HG02610 (cell line): ENCODE data around the gene H1-8.

Source experiments
- ATAC-seq: cut with Tn5 transposase; IDR thresholded peaks from one replicate; pipeline ENCODE4 v1.9.1; 2021; ENCODE audit warnings: mild to moderate bottlenecking, moderate library complexity; ENCODE audit not compliant: unreplicated experiment

Gene H1-8

GRCh38 chr3:129555153-129555550 lies 12.2 kb downstream of the H1-8 start:
- no peak for ATAC-seq

- no peak for ATAC-seq
These were observed 12.8 kb downstream of the H1-8 start for GRCh38 chr3:129555616-129556357.

GRCh38 chr3:129556358-129556695 lies 13.4 kb downstream of the H1-8 start:
- no peak for ATAC-seq

GRCh38 chr3:129556890-129557547 lies 14.0 kb downstream of the H1-8 start:
- no peak for ATAC-seq

GRCh38 chr3:129557548-129557894 lies 14.5 kb downstream of the H1-8 start:
- no peak for ATAC-seq

- ATAC-seq = no peak
These were observed 15.3 kb downstream of the H1-8 start for GRCh38 chr3:129558081-129558771.

- no peak for ATAC-seq
These were observed 16.0 kb downstream of the H1-8 start for GRCh38 chr3:129558772-129559564.

- no peak for ATAC-seq
These were observed 16.6 kb downstream of the H1-8 start for GRCh38 chr3:129559565-129560079.

- no peak for ATAC-seq
These were observed 17.4 kb downstream of the H1-8 start for GRCh38 chr3:129560269-129560787.

GRCh38 chr3:129560911-129561594 lies 18.1 kb downstream of the H1-8 start:
- no peak for ATAC-seq

GRCh38 chr3:129561619-129562248 lies 18.8 kb downstream of the H1-8 start:
- ATAC-seq = no peak

GRCh38 chr3:129562803-129563202 lies 19.8 kb downstream of the H1-8 start:
- no peak for ATAC-seq

GRCh38 chr3:129563332-129563731 lies 20.4 kb downstream of the H1-8 start:
- no peak for ATAC-seq

GRCh38 chr3:129563850-129564535 lies 21.0 kb downstream of the H1-8 start:
- no peak for ATAC-seq

- no peak for ATAC-seq
These were observed 22.1 kb downstream of the H1-8 start for GRCh38 chr3:129564981-129565644.

- ATAC-seq = no peak
These were observed 22.9 kb downstream of the H1-8 start for GRCh38 chr3:129565902-129566301.

- no peak for ATAC-seq
These were observed 24.3 kb downstream of the H1-8 start for GRCh38 chr3:129567176-129567705.

GRCh38 chr3:129567939-129568338 lies 25.0 kb downstream of the H1-8 start:
- ATAC-seq = no peak
